ENCODE measurements around the gene MIR17HG.

The MIR17HG gene

DNA sequence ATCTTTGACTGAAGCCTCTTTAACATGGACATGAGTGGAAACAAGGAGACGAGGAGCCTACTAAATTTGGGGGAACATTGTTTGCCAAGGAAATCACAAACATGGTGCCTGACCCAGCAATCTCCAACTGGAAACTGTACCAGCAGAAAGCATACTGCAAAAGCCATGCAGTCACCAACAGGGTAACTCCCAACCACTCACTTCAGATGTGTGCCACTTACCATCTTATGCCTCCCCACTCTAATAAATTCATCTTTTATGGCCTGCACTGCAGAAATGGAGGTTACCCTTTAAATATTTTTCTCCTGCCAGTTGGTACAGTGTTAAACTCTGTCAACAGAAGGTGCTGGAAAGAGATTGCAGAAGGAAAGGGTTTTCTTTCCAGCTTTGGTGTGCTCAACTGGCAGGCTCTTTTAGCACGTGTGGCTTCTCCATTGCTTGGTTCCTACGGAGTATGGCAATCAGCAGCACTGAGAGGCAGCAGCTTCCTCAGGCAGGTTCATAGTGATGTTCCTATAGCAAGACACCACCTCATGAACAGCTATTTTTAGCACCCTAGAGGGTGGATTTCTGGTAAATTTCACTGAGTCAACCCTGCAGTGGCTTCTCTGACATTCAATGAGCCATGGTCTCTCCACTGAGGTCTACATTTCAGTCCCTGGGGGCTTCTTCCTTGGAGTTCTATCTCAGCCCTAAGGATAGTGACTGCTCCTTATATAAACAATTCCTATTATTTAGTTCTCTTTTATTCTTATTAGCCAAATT, 21.4 kb downstream of the MIR17HG start:
- Histone ChIP-seq H3K9me3 (ENCODE audit: low read length) (no peaks in the 10 kb centered on the region), H3K36me3 (ENCODE audit: insufficient read depth, low read length) (no peaks in the 10 kb centered on the region), H3K9ac (ENCODE audit: low read length) (no peak overlapping the region), H2AFZ (ENCODE audit: low read length) (no peak overlapping the region), H3K4me1 (ENCODE audit: insufficient read depth, low read length, severe bottlenecking) (no peaks in the 10 kb centered on the region), H3K4me2 (ENCODE audit: low read length) (no peak overlapping the region), H3F3A (ENCODE audit: insufficient read depth, low read length) (peaks cover 7% of the 10 kb centered on the region; the same call in 1 of the 2 replicates), H3K79me2 (ENCODE audit: insufficient read depth, low read length) (no peaks in the 10 kb centered on the region), H4K20me1 (ENCODE audit: insufficient read depth, low read length) (no peaks in the 10 kb centered on the region), H3K9me2 (ENCODE audit: low read depth, low read length) (no peaks in the 10 kb centered on the region), H3K27ac (ENCODE audit: low read depth, low read length, poor library complexity, severe bottlenecking) (no peak overlapping the region), H3K4me3 (ENCODE audit: low read depth, low read length, poor library complexity, severe bottlenecking) (no peak overlapping the region), H3K27me3 (ENCODE audit: insufficient read depth, low read length) (no peaks in the 10 kb centered on the region)
- TF ChIP-seq, protein P1, sequence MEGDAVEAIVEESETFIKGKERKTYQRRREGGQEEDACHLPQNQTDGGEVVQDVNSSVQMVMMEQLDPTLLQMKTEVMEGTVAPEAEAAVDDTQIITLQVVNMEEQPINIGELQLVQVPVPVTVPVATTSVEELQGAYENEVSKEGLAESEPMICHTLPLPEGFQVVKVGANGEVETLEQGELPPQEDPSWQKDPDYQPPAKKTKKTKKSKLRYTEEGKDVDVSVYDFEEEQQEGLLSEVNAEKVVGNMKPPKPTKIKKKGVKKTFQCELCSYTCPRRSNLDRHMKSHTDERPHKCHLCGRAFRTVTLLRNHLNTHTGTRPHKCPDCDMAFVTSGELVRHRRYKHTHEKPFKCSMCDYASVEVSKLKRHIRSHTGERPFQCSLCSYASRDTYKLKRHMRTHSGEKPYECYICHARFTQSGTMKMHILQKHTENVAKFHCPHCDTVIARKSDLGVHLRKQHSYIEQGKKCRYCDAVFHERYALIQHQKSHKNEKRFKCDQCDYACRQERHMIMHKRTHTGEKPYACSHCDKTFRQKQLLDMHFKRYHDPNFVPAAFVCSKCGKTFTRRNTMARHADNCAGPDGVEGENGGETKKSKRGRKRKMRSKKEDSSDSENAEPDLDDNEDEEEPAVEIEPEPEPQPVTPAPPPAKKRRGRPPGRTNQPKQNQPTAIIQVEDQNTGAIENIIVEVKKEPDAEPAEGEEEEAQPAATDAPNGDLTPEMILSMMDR (IDR thresholded peaks at IDR 0.05; ENCODE audit: low read length) = no peak
- TF ChIP-seq EZH2 (IDR thresholded peaks at IDR 0.05; ENCODE audit: borderline replicate concordance, low read length) = no peak

- Histone ChIP-seq H3K9me3 (ENCODE audit: low read length) (no peaks in the 10 kb centered on the region), H4K20me1 (ENCODE audit: insufficient read depth, low read length) (no peaks in the 10 kb centered on the region), H3K9me2 (ENCODE audit: low read depth, low read length) (no peaks in the 10 kb centered on the region), H3K36me3 (ENCODE audit: insufficient read depth, low read length) (no peaks in the 10 kb centered on the region), H3K4me1 (ENCODE audit: insufficient read depth, low read length, severe bottlenecking) (no peaks in the 10 kb centered on the region), H3K27ac (ENCODE audit: low read depth, low read length, poor library complexity, severe bottlenecking) (no peak overlapping the region), H3K27me3 (ENCODE audit: insufficient read depth, low read length) (no peaks in the 10 kb centered on the region), H3K4me2 (ENCODE audit: low read length) (no peak overlapping the region), H2AFZ (ENCODE audit: low read length) (no peak overlapping the region), H3K79me2 (ENCODE audit: insufficient read depth, low read length) (no peaks in the 10 kb centered on the region), H3K9ac (ENCODE audit: low read length) (no peak overlapping the region), H3F3A (ENCODE audit: insufficient read depth, low read length) (0 out of 2 replicates have a peak, but pooled peaks cover 2% of the 10 kb centered on the region), H3K4me3 (ENCODE audit: low read depth, low read length, poor library complexity, severe bottlenecking) (no peak overlapping the region)
- TF ChIP-seq, protein P1 (IDR thresholded peaks at IDR 0.05; ENCODE audit: low read length) = no peak
- TF ChIP-seq EZH2 (IDR thresholded peaks at IDR 0.05; ENCODE audit: borderline replicate concordance, low read length) = no peak
Observed at GRCh38 chr13:91369441-91369831, 21.9 kb downstream of the MIR17HG start.

DNA sequence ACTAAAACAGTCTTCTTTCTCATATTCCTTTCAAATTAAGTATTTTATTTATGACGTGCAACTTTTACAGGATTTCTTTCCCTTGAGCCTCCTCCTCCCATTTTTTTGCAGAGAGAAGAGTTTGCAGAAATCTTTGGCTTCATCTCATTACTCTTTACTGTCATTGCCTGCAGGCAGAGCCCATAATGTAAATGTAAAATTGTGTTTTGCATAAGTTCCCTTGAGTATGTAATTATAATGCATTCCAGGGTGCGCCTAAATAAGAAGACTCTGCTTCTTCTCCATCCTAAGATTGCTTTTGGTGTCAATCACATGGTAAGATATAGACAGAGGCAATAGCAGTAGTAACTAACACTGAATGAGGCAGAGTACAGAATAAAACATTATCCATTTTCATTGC, 23.0 kb downstream of the MIR17HG start:
- H3K79me2 ChIP-seq (ENCODE audit: insufficient read depth, low read length) = no peaks in the 10 kb centered on the region
- H4K20me1 ChIP-seq (ENCODE audit: insufficient read depth, low read length) = no peaks in the 10 kb centered on the region
- no peak overlapping the region for H3K9ac ChIP-seq (ENCODE audit: low read length)
- H3K36me3 ChIP-seq (ENCODE audit: insufficient read depth, low read length) = no peaks in the 10 kb centered on the region
- no peaks in the 10 kb centered on the region for H3K4me1 ChIP-seq (ENCODE audit: insufficient read depth, low read length, severe bottlenecking)
- H3K4me3 ChIP-seq (ENCODE audit: low read depth, low read length, poor library complexity, severe bottlenecking) = no peak overlapping the region
- H3K9me2 ChIP-seq (ENCODE audit: low read depth, low read length) = no peaks in the 10 kb centered on the region
- no peak overlapping the region for H3K27ac ChIP-seq (ENCODE audit: low read depth, low read length, poor library complexity, severe bottlenecking)
- no peak overlapping the region for H3K4me2 ChIP-seq (ENCODE audit: low read length)
- TF ChIP-seq, protein P1 (IDR thresholded peaks at IDR 0.05; ENCODE audit: low read length) = no peak
- no peak for TF ChIP-seq EZH2 (IDR thresholded peaks at IDR 0.05; ENCODE audit: borderline replicate concordance, low read length)
- no peaks in the 10 kb centered on the region for H3K27me3 ChIP-seq (ENCODE audit: insufficient read depth, low read length)
- no peaks in the 10 kb centered on the region for H3K9me3 ChIP-seq (ENCODE audit: low read length)
- H2AFZ ChIP-seq (ENCODE audit: low read length) = no peak overlapping the region
- H3F3A ChIP-seq (ENCODE audit: insufficient read depth, low read length) = no peaks in the 10 kb centered on the region

All from OCI-LY1 (cell line).